SK-N-SH treated with all-trans-retinoic acid at 6 μM for 48 hours (cell line): ENCODE results near the gene TRIM17.

Source experiments
- ATAC-seq: fragments of 200-7000 bp; cut with Tn5 transposase; 3 replicates; pipeline ENCODE4 v1.9.1; 2020; ENCODE audit warnings: mild to moderate bottlenecking, moderate library complexity
- ARNTL ChIP-seq: fragments of 450-650 bp; formaldehyde crosslinking; IDR thresholded peaks from 2 replicates; pipeline ENCODE4 v1.5.0; 2020; ENCODE audit warnings: low read depth, mild to moderate bottlenecking, moderate library complexity, borderline replicate concordance
- BACH2 ChIP-seq: fragments of 250-450 bp; sonication (Bioruptor Pico); IDR thresholded peaks from 2 replicates; pipeline ENCODE4 v1.9.0; 2021; ENCODE audit warnings: mild to moderate bottlenecking, borderline replicate concordance
- CSDC2 ChIP-seq: fragments of 250-450 bp; sonication (Bioruptor Pico); IDR thresholded peaks from 2 replicates; pipeline ENCODE4 v1.5.0; 2020; ENCODE audit warnings: mild to moderate bottlenecking, moderate library complexity
- ESRRG ChIP-seq: fragments of 250-450 bp; sonication (Bioruptor Pico); IDR thresholded peaks from 2 replicates; pipeline ENCODE4 v1.6.1; 2021; ENCODE audit warnings: mild to moderate bottlenecking
- GLIS3 ChIP-seq: fragments of 250-450 bp; sonication (Bioruptor Pico); IDR thresholded peaks from 2 replicates; pipeline ENCODE4 v1.5.0; 2020; ENCODE audit warnings: mild to moderate bottlenecking, moderate library complexity
- ISL1 ChIP-seq: fragments of 250-450 bp; sonication (Bioruptor Pico); IDR thresholded peaks from 2 replicates; pipeline ENCODE4 v2.1.2; 2022; ENCODE audit warnings: mild to moderate bottlenecking, moderate library complexity
- OSR1 ChIP-seq: fragments of 250-450 bp; sonication (Bioruptor Pico); IDR thresholded peaks from 2 replicates; pipeline ENCODE4 v1.8.0; 2022; ENCODE audit warnings: moderate library complexity, mild to moderate bottlenecking, inconsistent platforms
- PPARA ChIP-seq: fragments of 250-450 bp; sonication (Bioruptor Pico); IDR thresholded peaks from 2 replicates; pipeline ENCODE4 v1.5.0; 2020; ENCODE audit warnings: mild to moderate bottlenecking, borderline replicate concordance
- RARB ChIP-seq: fragments of 250-450 bp; sonication (Bioruptor Pico); IDR thresholded peaks from 2 replicates; pipeline ENCODE4 v1.8.0; 2021; ENCODE audit warnings: mild to moderate bottlenecking, moderate library complexity
- SNAI2 ChIP-seq: fragments of 250-450 bp; sonication (Bioruptor Pico); IDR thresholded peaks from 2 replicates; pipeline ENCODE4 v1.5.0; 2020; ENCODE audit warnings: mild to moderate bottlenecking, moderate library complexity
- TCF4 ChIP-seq: fragments of 250-450 bp; sonication (Bioruptor Pico); IDR thresholded peaks from 2 replicates; pipeline ENCODE4 v1.8.0; 2021; ENCODE audit warnings: mild to moderate bottlenecking, moderate library complexity, borderline replicate concordance
- TOX ChIP-seq: fragments of 250-450 bp; sonication (Bioruptor Pico); IDR thresholded peaks from 2 replicates; pipeline ENCODE4 v1.8.0; 2021; ENCODE audit warnings: mild to moderate bottlenecking, moderate library complexity, borderline replicate concordance
- ZC3H10 ChIP-seq: fragments of 250-450 bp; sonication (Bioruptor Pico); IDR thresholded peaks from 2 replicates; pipeline ENCODE4 v1.5.1; 2021; ENCODE audit warnings: mild to moderate bottlenecking, moderate library complexity
- ZFP30 ChIP-seq: fragments of 450-650 bp; formaldehyde crosslinking; IDR thresholded peaks from 2 replicates; pipeline ENCODE4 v1.5.0; 2022; ENCODE audit warnings: mild to moderate bottlenecking, moderate library complexity
- ZNF565 ChIP-seq: fragments of 450-650 bp; formaldehyde crosslinking; conservative IDR thresholded peaks from 2 replicates; pipeline ENCODE4 v1.5.0; 2020; ENCODE audit warnings: low read depth, mild to moderate bottlenecking, moderate library complexity
- ZNF8 ChIP-seq: fragments of 450-650 bp; formaldehyde crosslinking; IDR thresholded peaks from 2 replicates; pipeline ENCODE4 v1.5.0; 2020; ENCODE audit warnings: mild to moderate bottlenecking, moderate library complexity
- TF ChIP-seq, protein P1 (sequence below): fragments of 250-450 bp; sonication (Bioruptor Pico); IDR thresholded peaks from 2 replicates; pipeline ENCODE4 v1.8.0; 2020; ENCODE audit warnings: mild to moderate bottlenecking, moderate library complexity, borderline replicate concordance
- TF ChIP-seq, protein P2 (sequence below): fragments of 250-450 bp; sonication (Bioruptor Pico); IDR thresholded peaks from 2 replicates; pipeline ENCODE4 v1.8.0; 2021; ENCODE audit warnings: low read depth, mild to moderate bottlenecking, moderate library complexity, borderline replicate concordance
- TF ChIP-seq, protein P3 (sequence below): fragments of 250-450 bp; sonication (Bioruptor Pico); IDR thresholded peaks from 2 replicates; pipeline ENCODE4 v1.5.0; 2020; ENCODE audit warnings: mild to moderate bottlenecking, moderate library complexity
- TF ChIP-seq, protein P4 (sequence below): fragments of 250-450 bp; sonication (Bioruptor Pico); IDR thresholded peaks from 2 replicates; pipeline ENCODE4 v1.5.1; 2020; ENCODE audit warnings: low read depth, mild to moderate bottlenecking, moderate library complexity
- TF ChIP-seq, protein P5 (sequence below): fragments of 250-450 bp; sonication (Bioruptor Pico); IDR thresholded peaks from 2 replicates; pipeline ENCODE4 v1.5.1; 2021; ENCODE audit warnings: mild to moderate bottlenecking, moderate library complexity

Gene TRIM17

DNA sequence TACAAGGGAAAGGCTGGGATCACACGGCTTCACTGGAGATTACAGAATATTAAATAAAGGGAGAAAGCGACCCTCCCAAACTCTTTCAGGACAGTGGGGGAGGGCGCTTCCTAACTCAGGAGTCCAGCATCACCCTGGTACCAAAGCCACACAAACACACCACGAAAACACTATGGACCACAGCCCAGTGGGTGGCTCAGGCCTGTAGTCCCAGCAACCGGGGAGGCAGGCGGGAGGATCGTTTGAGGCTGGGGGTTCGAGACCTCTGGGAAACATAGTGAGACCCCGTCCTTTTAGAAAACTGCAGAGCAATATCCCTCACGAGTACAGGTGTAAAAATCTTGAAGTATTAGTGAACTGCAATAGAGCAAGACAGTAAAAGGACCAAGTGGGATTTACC is 26.0 kb downstream of the TRIM17 start:
- ATAC-seq: no peak
- no peak for TF ChIP-seq ZC3H10
- no peak for TF ChIP-seq TCF4 (CRISPR knock-in tag)

DNA sequence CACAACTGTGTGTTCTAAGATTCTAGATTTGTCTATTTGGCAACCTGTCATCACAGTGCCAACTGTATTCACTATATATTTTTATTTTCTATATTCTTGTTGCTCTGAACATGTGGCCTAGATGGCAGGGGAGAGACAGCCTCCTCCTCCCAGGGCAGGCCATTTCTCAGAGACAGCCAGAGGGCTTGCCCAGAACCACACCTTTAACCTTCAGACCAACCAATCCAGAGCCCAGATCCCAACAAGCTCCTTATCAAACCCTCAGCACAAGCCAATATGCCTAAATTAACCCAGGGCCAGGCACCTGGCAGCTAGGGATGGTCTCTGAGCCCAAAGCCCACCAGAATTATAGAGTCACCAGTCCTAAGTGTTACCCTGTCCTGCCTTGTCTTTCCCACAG is 29.3 kb downstream of the TRIM17 start:
- TF ChIP-seq ISL1 (CRISPR knock-in tag) (no peak), ZC3H10 (no peak), ARNTL (CRISPR knock-in tag) (no peak), ESRRG (no peak), PPARA (no peak), SNAI2 (CRISPR knock-in tag) (no peak), RARB (CRISPR knock-in tag) (no peak), GLIS3 (CRISPR knock-in tag) (no peak), ZNF565 (CRISPR knock-in tag) (no peak), ZNF8 (CRISPR knock-in tag) (no peak), TCF4 (CRISPR knock-in tag) (no peak)
- TF ChIP-seq, protein P1, sequence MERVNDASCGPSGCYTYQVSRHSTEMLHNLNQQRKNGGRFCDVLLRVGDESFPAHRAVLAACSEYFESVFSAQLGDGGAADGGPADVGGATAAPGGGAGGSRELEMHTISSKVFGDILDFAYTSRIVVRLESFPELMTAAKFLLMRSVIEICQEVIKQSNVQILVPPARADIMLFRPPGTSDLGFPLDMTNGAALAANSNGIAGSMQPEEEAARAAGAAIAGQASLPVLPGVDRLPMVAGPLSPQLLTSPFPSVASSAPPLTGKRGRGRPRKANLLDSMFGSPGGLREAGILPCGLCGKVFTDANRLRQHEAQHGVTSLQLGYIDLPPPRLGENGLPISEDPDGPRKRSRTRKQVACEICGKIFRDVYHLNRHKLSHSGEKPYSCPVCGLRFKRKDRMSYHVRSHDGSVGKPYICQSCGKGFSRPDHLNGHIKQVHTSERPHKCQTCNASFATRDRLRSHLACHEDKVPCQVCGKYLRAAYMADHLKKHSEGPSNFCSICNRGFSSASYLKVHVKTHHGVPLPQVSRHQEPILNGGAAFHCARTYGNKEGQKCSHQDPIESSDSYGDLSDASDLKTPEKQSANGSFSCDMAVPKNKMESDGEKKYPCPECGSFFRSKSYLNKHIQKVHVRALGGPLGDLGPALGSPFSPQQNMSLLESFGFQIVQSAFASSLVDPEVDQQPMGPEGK (CRISPR knock-in tag): no peak
- TF ChIP-seq, protein P2, sequence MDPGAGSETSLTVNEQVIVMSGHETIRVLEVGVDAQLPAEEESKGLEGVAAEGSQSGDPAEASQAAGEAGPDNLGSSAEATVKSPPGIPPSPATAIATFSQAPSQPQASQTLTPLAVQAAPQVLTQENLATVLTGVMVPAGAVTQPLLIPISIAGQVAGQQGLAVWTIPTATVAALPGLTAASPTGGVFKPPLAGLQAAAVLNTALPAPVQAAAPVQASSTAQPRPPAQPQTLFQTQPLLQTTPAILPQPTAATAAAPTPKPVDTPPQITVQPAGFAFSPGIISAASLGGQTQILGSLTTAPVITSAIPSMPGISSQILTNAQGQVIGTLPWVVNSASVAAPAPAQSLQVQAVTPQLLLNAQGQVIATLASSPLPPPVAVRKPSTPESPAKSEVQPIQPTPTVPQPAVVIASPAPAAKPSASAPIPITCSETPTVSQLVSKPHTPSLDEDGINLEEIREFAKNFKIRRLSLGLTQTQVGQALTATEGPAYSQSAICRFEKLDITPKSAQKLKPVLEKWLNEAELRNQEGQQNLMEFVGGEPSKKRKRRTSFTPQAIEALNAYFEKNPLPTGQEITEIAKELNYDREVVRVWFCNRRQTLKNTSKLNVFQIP (CRISPR knock-in tag): no peak
- TF ChIP-seq, protein P3, sequence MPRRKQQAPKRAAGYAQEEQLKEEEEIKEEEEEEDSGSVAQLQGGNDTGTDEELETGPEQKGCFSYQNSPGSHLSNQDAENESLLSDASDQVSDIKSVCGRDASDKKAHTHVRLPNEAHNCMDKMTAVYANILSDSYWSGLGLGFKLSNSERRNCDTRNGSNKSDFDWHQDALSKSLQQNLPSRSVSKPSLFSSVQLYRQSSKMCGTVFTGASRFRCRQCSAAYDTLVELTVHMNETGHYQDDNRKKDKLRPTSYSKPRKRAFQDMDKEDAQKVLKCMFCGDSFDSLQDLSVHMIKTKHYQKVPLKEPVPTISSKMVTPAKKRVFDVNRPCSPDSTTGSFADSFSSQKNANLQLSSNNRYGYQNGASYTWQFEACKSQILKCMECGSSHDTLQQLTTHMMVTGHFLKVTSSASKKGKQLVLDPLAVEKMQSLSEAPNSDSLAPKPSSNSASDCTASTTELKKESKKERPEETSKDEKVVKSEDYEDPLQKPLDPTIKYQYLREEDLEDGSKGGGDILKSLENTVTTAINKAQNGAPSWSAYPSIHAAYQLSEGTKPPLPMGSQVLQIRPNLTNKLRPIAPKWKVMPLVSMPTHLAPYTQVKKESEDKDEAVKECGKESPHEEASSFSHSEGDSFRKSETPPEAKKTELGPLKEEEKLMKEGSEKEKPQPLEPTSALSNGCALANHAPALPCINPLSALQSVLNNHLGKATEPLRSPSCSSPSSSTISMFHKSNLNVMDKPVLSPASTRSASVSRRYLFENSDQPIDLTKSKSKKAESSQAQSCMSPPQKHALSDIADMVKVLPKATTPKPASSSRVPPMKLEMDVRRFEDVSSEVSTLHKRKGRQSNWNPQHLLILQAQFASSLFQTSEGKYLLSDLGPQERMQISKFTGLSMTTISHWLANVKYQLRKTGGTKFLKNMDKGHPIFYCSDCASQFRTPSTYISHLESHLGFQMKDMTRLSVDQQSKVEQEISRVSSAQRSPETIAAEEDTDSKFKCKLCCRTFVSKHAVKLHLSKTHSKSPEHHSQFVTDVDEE (CRISPR knock-in tag): no peak
- no peak for ATAC-seq

DNA sequence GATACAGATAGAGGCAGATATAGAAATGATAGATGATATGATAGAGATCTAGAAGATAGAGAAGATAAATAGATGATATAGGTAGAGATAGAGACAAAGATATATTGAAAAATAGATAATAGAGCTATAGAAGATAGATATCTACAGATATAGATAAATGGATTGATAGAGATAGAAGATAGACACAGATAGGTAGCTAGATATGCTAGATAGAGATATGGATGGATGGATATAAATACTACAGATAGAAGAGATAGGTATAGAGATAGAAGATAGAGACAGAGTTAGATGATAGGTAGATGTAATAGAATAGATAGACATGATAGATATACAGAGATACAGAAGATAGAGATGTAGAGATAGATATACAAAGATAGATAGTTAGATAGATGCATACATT is 31.4 kb downstream of the TRIM17 start:
- TF ChIP-seq, protein P4, sequence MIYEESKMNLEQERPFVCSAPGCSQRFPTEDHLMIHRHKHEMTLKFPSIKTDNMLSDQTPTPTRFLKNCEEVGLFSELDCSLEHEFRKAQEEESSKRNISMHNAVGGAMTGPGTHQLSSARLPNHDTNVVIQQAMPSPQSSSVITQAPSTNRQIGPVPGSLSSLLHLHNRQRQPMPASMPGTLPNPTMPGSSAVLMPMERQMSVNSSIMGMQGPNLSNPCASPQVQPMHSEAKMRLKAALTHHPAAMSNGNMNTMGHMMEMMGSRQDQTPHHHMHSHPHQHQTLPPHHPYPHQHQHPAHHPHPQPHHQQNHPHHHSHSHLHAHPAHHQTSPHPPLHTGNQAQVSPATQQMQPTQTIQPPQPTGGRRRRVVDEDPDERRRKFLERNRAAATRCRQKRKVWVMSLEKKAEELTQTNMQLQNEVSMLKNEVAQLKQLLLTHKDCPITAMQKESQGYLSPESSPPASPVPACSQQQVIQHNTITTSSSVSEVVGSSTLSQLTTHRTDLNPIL (CRISPR knock-in tag): no peak
- no peak for TF ChIP-seq PPARA
- no peak for TF ChIP-seq SNAI2 (CRISPR knock-in tag)
- no peak for TF ChIP-seq BACH2 (CRISPR knock-in tag)
- no peak for TF ChIP-seq RARB (CRISPR knock-in tag)
- TF ChIP-seq, protein P1 (CRISPR knock-in tag): no peak
- no peak for TF ChIP-seq OSR1
- no peak for TF ChIP-seq CSDC2 (CRISPR knock-in tag)
- TF ChIP-seq ZFP30 (CRISPR knock-in tag): no peak
- no peak for TF ChIP-seq ZNF8 (CRISPR knock-in tag)
- TF ChIP-seq ISL1 (CRISPR knock-in tag): no peak
- no peak for TF ChIP-seq TOX
- TF ChIP-seq, protein P5, sequence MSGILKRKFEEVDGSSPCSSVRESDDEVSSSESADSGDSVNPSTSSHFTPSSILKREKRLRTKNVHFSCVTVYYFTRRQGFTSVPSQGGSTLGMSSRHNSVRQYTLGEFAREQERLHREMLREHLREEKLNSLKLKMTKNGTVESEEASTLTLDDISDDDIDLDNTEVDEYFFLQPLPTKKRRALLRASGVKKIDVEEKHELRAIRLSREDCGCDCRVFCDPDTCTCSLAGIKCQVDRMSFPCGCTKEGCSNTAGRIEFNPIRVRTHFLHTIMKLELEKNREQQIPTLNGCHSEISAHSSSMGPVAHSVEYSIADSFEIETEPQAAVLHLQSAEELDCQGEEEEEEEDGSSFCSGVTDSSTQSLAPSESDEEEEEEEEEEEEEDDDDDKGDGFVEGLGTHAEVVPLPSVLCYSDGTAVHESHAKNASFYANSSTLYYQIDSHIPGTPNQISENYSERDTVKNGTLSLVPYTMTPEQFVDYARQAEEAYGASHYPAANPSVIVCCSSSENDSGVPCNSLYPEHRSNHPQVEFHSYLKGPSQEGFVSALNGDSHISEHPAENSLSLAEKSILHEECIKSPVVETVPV (CRISPR knock-in tag): no peak
- no peak for ATAC-seq
